T-helper 17 cell (primary cell): ENCODE data around the gene LRIT1. TPM values are rescaled to one million over a fixed set of nuclear protein-coding genes. Genes with fewer than 3 reads are reported as not detected.

Experiments used
- ATAC-seq: fragments of 150-1000 bp; cut with Tn5 transposase; 2 replicates; pipeline ENCODE4 v1.10.0; 2021; ENCODE audit warnings: mild to moderate bottlenecking, moderate library complexity
- DNase-seq, 3 donors: peaks; one replicate each; pipeline versions ENCODE4 v3.0.0 to v3.0.0-alpha.2; 2020 to 2021
- H3K9me3 ChIP-seq: one replicate; pipeline ENCODE4 v1.7.0; 2013; ENCODE audit warnings: low read length, mild to moderate bottlenecking; ENCODE audit not compliant: control insufficient read depth, poor library complexity, severe bottlenecking
- H3K27ac Mint-ChIP-seq: one replicate; pipeline ENCODE4 v1.8.0; 2022; ENCODE audit warnings: mild to moderate bottlenecking, moderate library complexity, mixed read lengths
- H3K27me3 Mint-ChIP-seq: one replicate; pipeline ENCODE4 v1.8.0; 2022; ENCODE audit warnings: mixed read lengths
- H3K36me3 Mint-ChIP-seq: one replicate; pipeline ENCODE4 v1.8.0; 2022; ENCODE audit warnings: low read depth, mixed read lengths
- H3K4me1 Mint-ChIP-seq: one replicate; pipeline ENCODE4 v1.8.0; 2022; ENCODE audit warnings: mild to moderate bottlenecking, mixed read lengths
- H3K4me3 Mint-ChIP-seq: one replicate; pipeline ENCODE4 v1.8.0; 2022; ENCODE audit warnings: mild to moderate bottlenecking, moderate library complexity, mixed read lengths
- total RNA-seq, 4 donors: library from RNA in 2 of 4; stranded (reverse) in 2 of 4; gene quantifications; one replicate each; pipeline ENCODE4 v1.2.3 and lab custom pipeline; 2022 to 2026

Gene LRIT1
- total RNA-seq, 2 donors from 2014 or later, result not detected

DNA sequence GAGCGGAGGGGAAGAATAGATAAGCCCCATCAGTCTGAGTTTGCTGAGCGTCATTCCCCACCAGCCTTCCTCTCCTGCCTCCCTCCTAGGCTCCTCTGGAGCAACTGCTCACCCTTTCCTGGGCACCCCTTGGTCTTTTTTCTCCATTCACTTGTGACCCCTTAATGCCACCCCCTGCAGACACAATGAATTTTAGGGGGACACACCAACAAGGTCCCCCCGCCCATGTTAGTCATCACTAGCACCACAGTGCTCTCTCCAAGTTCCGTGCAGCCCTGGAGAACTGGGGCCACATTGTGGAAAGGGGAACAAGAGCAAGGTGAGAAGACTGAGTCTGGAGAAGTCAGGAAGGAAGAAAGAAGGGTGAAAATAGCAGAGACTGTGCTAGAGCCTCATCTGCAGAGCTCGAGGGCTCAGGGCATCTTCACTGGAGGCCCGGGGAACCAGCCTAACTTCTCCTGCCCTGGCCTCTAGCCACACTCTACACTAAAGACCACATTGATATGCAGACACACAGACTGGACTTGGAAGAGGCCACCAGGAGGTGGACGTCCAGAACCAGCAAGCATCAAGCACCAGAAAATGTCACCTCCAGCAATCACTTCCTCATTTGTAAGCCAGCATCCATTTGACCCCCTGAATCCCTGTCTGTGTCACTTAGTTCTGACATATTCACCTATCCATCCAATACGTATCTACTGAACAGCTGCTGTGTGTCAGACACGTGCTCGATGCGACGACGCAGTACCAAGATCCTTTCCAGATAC, 21.0 kb upstream of the LRIT1 start:
- DNase-seq (no peak), ATAC-seq (no peak)
- Mint-ChIP-seq H3K27ac (no peak overlapping the region), H3K36me3 (peaks cover 3% of the 10 kb centered on the region), H3K4me1 (peaks cover 8% of the 10 kb centered on the region), H3K4me3 (no peak overlapping the region), H3K27me3 (peaks cover 63% of the 10 kb centered on the region)
- no peaks in the 10 kb centered on the region for H3K9me3 ChIP-seq

- H3K4me1 Mint-ChIP-seq, result peaks cover 13% of the 10 kb centered on the region
- H3K27ac Mint-ChIP-seq, result no peak overlapping the region
- ATAC-seq, result no peak
- H3K27me3 Mint-ChIP-seq, result peaks cover 72% of the 10 kb centered on the region
- H3K4me3 Mint-ChIP-seq, result no peak overlapping the region
- H3K36me3 Mint-ChIP-seq, result peaks cover 3% of the 10 kb centered on the region
- no peak for DNase-seq
- no peaks in the 10 kb centered on the region for H3K9me3 ChIP-seq
Measured at GRCh38 chr10:84261236-84261915, 20.0 kb upstream of the LRIT1 start.

DNA sequence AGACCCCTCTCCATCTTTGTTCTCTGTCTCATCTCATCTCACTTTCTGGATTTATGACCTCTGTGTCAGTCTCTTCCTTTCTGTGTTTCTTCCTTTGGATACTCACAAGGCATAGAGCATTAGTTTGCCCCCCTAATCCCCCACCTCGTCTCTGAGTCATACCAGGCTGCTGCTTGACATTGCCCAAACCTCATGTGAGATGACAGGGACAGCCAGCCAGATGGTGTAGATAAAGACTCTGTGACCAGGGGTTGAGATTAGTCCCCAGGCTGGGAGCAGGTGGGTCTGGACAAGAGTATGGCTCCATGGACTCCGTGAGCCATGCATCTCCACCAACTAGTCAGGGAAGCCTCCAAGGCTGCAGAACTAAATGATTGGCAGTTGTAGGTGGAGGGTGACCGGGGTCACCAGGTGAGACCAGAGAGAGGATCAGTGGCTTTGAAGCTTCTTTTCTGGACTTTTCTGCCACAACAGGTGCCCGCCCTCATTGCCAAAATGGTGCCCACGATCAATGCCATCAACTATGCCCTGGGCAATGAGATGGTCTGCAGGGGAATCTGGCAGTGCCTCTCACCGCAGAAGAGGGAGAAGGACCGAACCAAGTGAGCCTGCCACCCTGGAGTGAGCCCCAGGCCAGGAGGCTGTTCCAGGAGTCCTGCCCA, 16.8 kb upstream of the LRIT1 start:
- DNase-seq, result no peak
- H3K4me1 Mint-ChIP-seq, result peaks cover 11% of the 10 kb centered on the region
- peaks cover 62% of the 10 kb centered on the region for H3K27me3 Mint-ChIP-seq

DNA sequence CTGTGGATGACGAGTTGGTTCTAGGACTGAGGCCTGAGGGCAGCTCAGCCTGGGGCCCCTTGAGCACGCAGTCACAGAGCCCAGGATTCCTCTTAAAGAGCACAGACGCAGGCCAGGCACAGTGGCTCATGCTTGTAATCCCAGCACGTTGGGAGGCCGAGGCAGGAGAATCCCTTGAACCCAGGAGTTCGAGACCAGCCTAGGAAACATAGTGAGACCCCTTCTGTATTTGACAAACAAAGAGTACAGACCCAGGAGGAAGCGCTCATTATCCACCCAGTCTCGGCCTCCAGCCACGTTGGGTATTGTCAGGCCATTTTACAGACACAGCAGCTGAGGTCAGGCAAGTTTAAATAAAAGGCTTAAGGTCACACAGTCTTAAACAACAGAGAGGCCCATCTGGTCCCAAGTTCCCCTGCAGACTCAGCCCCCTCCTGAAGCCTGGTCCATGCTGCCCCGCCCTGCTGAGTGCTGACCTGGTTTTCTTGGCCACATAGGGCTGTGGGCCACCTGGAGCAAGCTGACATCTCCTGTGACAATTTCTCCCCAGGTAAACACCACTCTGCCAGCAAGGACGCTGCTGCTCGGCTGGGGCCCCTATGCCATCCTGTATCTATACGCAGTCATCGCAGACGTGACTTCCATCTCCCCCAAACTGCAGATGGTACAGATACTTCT, 16.1 kb upstream of the LRIT1 start:
- ATAC-seq (no peak), DNase-seq (no peak)
- Mint-ChIP-seq H3K4me3 (no peak overlapping the region), H3K27me3 (peaks cover 61% of the 10 kb centered on the region), H3K4me1 (peaks cover 11% of the 10 kb centered on the region), H3K27ac (no peak overlapping the region), H3K36me3 (peaks cover 3% of the 10 kb centered on the region)
- H3K9me3 ChIP-seq, result no peaks in the 10 kb centered on the region

More for the DNA sequence above, 16.8 kb upstream of the LRIT1 start:
- no peak overlapping the region for H3K4me3 Mint-ChIP-seq
- H3K36me3 Mint-ChIP-seq, result peaks cover 3% of the 10 kb centered on the region
- no peaks in the 10 kb centered on the region for H3K9me3 ChIP-seq
- no peak overlapping the region for H3K27ac Mint-ChIP-seq
- no peak for ATAC-seq

- peaks cover 3% of the 10 kb centered on the region for H3K36me3 Mint-ChIP-seq
- peak; percentile 50 for ATAC-seq
- H3K27me3 Mint-ChIP-seq, result peaks cover 55% of the 10 kb centered on the region
- H3K4me3 Mint-ChIP-seq, result no peak overlapping the region
- no peaks in the 10 kb centered on the region for H3K9me3 ChIP-seq
- H3K4me1 Mint-ChIP-seq, result peaks cover 11% of the 10 kb centered on the region
- H3K27ac Mint-ChIP-seq, result peak overlapping the region; percentile 3
- DNase-seq, result peak in 1 of 3 donors; percentile 21
Measured at GRCh38 chr10:84256510-84257342, 15.4 kb upstream of the LRIT1 start.

GRCh38 chr10:84254552-84255478, 13.5 kb upstream of the LRIT1 start:
- ATAC-seq (no peak), DNase-seq (no peak)
- Mint-ChIP-seq H3K36me3 (peaks cover 3% of the 10 kb centered on the region), H3K27ac (no peak overlapping the region), H3K4me3 (no peak overlapping the region), H3K4me1 (peaks cover 11% of the 10 kb centered on the region), H3K27me3 (peaks cover 47% of the 10 kb centered on the region)
- no peaks in the 10 kb centered on the region for H3K9me3 ChIP-seq

- H3K36me3 Mint-ChIP-seq, result no peaks in the 10 kb centered on the region
- H3K4me1 Mint-ChIP-seq, result no peaks in the 10 kb centered on the region
- ATAC-seq, result no peak
- DNase-seq, result no peak
- H3K9me3 ChIP-seq, result no peaks in the 10 kb centered on the region
- H3K27me3 Mint-ChIP-seq, result peaks cover 37% of the 10 kb centered on the region
- H3K4me3 Mint-ChIP-seq, result no peak overlapping the region
- no peak overlapping the region for H3K27ac Mint-ChIP-seq
Measured at GRCh38 chr10:84248794-84249193, 7.4 kb upstream of the LRIT1 start.

- peaks cover 28% of the 10 kb centered on the region for H3K27me3 Mint-ChIP-seq
- H3K36me3 Mint-ChIP-seq, result no peaks in the 10 kb centered on the region
- H3K4me1 Mint-ChIP-seq, result no peaks in the 10 kb centered on the region
- ATAC-seq, result no peak
- no peak overlapping the region for H3K4me3 Mint-ChIP-seq
- H3K27ac Mint-ChIP-seq, result no peak overlapping the region
- DNase-seq, result no peak
- no peaks in the 10 kb centered on the region for H3K9me3 ChIP-seq
Measured at GRCh38 chr10:84247496-84247895, 6.2 kb upstream of the LRIT1 start.

DNA sequence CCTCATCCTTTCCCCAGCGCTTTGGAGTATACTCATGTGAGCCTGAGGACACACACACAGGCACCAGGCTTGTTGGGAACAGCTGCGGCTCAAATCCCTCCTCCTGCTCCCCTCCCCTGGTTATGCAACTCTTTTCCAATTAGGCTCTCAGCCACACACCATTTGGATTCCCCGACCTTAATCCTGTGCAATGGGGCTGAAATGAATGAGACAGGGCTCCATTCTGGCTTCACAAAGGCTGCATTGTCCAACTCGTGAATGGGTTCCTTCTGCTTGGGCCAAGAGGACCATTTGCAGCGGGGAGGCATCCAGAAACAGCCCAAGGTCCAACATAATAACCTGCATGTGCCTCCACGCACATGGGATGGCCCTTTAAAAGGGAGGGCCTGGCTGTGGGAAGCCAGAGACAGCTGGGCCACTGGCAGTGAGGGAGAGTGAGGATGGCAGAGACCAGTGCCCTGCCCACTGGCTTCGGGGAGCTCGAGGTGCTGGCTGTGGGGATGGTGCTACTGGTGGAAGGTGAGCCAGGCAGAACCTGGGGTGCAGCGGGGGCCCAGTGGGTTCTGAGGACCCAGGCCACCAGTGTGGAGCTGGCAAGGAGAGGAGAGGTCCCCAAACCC, 3.4 kb upstream of the LRIT1 start, which contains the start of gene RGR:
Gene RGR, plus strand, starts transcription at position 403 of the 620 bp plus-strand sequence. Its CDS starts 38 bp downstream, at position 441.
- DNase-seq, result no peak
- H3K9me3 ChIP-seq, result no peaks in the 10 kb centered on the region
- ATAC-seq, result no peak
- no peak within 1 kb of the TSS for H3K27ac Mint-ChIP-seq
- H3K4me1 Mint-ChIP-seq, result no peaks in the 10 kb centered on the region
- peaks cover 33% of the 10 kb centered on the region for H3K27me3 Mint-ChIP-seq
- no peaks in the 10 kb centered on the region for H3K36me3 Mint-ChIP-seq
- H3K4me3 Mint-ChIP-seq, result no peak within 1 kb of the TSS

- no peaks in the 10 kb centered on the region for H3K9me3 ChIP-seq
- DNase-seq (no peak), ATAC-seq (no peak)
- peaks cover 41% of the 10 kb centered on the region for H3K27me3 Mint-ChIP-seq
- H3K4me1 Mint-ChIP-seq, result no peaks in the 10 kb centered on the region
- H3K36me3 Mint-ChIP-seq, result no peaks in the 10 kb centered on the region
- H3K4me3 Mint-ChIP-seq, result no peak overlapping the region
- H3K27ac Mint-ChIP-seq, result no peak overlapping the region
Measured at GRCh38 chr10:84243759-84244158, 2.4 kb upstream of the LRIT1 start.

GRCh38 chr10:84238909-84239308, 2.4 kb downstream of the LRIT1 start:
- DNase-seq (no peak), ATAC-seq (no peak)
- H3K36me3 Mint-ChIP-seq, result no peaks in the 10 kb centered on the region
- H3K4me1 Mint-ChIP-seq, result no peaks in the 10 kb centered on the region
- no peaks in the 10 kb centered on the region for H3K9me3 ChIP-seq
- H3K4me3 Mint-ChIP-seq, result no peak overlapping the region
- no peak overlapping the region for H3K27ac Mint-ChIP-seq
- H3K27me3 Mint-ChIP-seq, result peaks cover 59% of the 10 kb centered on the region
